Caco-2 (cell line): Measurements from ENCODE around the gene RFNG. TPM values are rescaled to one million over a fixed set of nuclear protein-coding genes. Genes with fewer than 3 reads are reported as not detected.

ENCODE experiments used
- BruUV-seq: library from RNA; stranded (reverse); fragments of 400-500 nt; replicated peaks from 2 replicates; lab custom pipeline; 2021; lab: Mats Ljungman, UMichigan
- CTCF ChIA-PET: fragments of 300-600 bp; sonication (Branson Sonifier 250); formaldehyde crosslinking; loops from one replicate; lab custom pipeline; 2022; ENCODE audit warnings: antibody characterized with exemption; lab: Charles Lee
- POLR2A ChIA-PET: fragments of 300-600 bp; sonication (Branson Sonifier 250); formaldehyde crosslinking; loops from one replicate; lab custom pipeline; 2022; ENCODE audit warnings: antibody characterized with exemption; lab: Charles Lee
- DNase-seq, 2 experiments: peaks; one replicate each; pipeline versions ENCODE4 v3.0.0 to v3.0.0-alpha.2; 2020 to 2022
- H3K27me3 ChIP-seq: replicated peaks from 2 replicates; pipeline ENCODE4 v1.6.0; 2011; ENCODE audit warnings: low read length; ENCODE audit not compliant: control insufficient read depth, insufficient read depth
- H3K36me3 ChIP-seq: 2 replicates; pipeline ENCODE4 v1.5.1; 2011; ENCODE audit warnings: low read length; ENCODE audit not compliant: control insufficient read depth, insufficient read depth
- H3K4me1 ChIP-seq: fragments of 250-450 bp; sonication (Bioruptor Pico); 2 replicates; pipeline ENCODE4 v1.5.1; 2020; ENCODE audit warnings: mild to moderate bottlenecking
- H3K4me3 ChIP-seq: 2 replicates; pipeline ENCODE4 v1.5.1; 2011; ENCODE audit warnings: low read depth, mild to moderate bottlenecking, control low read depth, low read length
- H3K9me3 ChIP-seq: fragments of 250-450 bp; sonication (Bioruptor Pico); 2 replicates; pipeline ENCODE4 v1.5.1; 2020; ENCODE audit warnings: mild to moderate bottlenecking, moderate library complexity
- H3K27ac Mint-ChIP-seq: one replicate; pipeline ENCODE4 v1.8.0; 2022; ENCODE audit warnings: mixed read lengths; ENCODE audit not compliant: unreplicated experiment
- H3K27me3 Mint-ChIP-seq: one replicate; pipeline ENCODE4 v1.8.0; 2022; ENCODE audit warnings: mixed read lengths; ENCODE audit not compliant: insufficient read depth, unreplicated experiment
- H3K36me3 Mint-ChIP-seq: one replicate; pipeline ENCODE4 v1.8.0; 2022; ENCODE audit warnings: mild to moderate bottlenecking, mixed read lengths; ENCODE audit not compliant: insufficient read depth, unreplicated experiment
- H3K4me1 Mint-ChIP-seq: one replicate; pipeline ENCODE4 v1.8.0; 2022; ENCODE audit warnings: low read depth, mixed read lengths; ENCODE audit not compliant: unreplicated experiment
- H3K4me3 Mint-ChIP-seq: one replicate; pipeline ENCODE4 v1.8.0; 2022; ENCODE audit warnings: mild to moderate bottlenecking, moderate library complexity, mixed read lengths; ENCODE audit not compliant: unreplicated experiment
- H3K9me3 Mint-ChIP-seq: one replicate; pipeline ENCODE4 v1.8.0; 2022; ENCODE audit warnings: mixed read lengths; ENCODE audit not compliant: unreplicated experiment
- intact Hi-C: fragments of 100-400 bp; cut with micrococcal nuclease; formaldehyde crosslinking; loops from one replicate; pipeline ENCODE4 v1.10.0; 2022; ENCODE audit not compliant: unreplicated experiment
- total RNA-seq: library from RNA; stranded (reverse); gene quantifications from 2 replicates; pipeline ENCODE4 v1.2.3, GENCODE V29; 2022
- TF ChIP-seq, protein P1 (sequence below), 2 experiments: fragments of 200-600 bp in 1 of 2; IDR thresholded peaks; 1 replicate in 1 of 2; 2 replicates in 1 of 2; pipeline versions ENCODE4 v1.5.1 to v1.8.0; 2011 to 2022; ENCODE audit warnings: antibody characterized with exemption in 1 of 2, control low read depth in 1 of 2, inconsistent platforms in 1 of 2, low read depth in 1 of 2, low read length in 1 of 2, mild to moderate bottlenecking in 1 of 2, moderate library complexity in 1 of 2; ENCODE audit not compliant: insufficient read depth in 1 of 2, severe bottlenecking in 1 of 2, unreplicated experiment in 1 of 2

Gene RFNG
- total RNA-seq, 1 experiment from 2014 or later = 35.5 TPM

DNA sequence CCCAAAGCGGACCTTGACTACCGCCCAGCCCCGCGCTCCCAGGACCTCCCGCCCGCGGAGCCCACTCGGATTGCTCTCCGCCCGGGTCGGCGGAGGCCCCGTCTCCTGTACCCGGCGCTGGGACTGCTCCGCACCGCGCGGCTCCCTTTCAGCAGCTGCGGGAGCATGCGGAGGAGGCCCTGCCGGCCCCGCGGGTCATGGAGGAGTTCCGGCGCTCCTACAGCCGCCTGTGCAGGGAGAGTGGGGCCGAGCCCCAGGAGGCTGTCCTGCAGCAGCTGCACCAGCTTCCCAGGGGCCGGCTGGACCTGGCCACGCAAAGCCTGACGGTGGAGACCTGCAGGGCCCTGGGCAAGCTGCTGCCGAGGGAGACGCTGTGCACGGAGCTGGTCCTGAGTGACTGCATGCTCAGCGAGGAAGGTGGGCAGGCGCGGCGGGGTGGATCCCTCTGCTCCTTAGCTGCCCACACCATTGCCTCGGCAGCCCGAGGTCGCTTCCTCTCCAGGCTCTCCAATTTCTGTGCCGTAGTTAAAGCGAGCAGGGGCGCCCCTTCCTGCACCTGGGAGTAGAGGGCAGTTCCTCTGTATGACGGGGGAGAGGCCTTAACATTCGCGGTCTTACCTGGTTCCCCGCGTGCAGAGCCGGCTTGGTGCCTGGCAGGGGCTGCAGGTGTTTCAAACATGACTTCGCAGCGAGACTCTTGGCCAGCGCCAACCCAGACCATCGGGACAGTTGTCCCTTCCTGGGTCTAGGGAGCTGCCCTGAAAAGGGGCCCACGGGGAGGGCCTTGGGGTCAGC is 28.0 kb downstream of the RFNG start:
- Mint-ChIP-seq H3K27me3 (no peaks in the 10 kb centered on the region), H3K27ac (peak overlapping the region; percentile 59), H3K4me1 (peaks cover 6% of the 10 kb centered on the region), H3K36me3 (peaks cover 54% of the 10 kb centered on the region), H3K4me3 (peak overlapping the region; percentile 83), H3K9me3 (no peaks in the 10 kb centered on the region)
- POLR2A ChIA-PET = interaction anchor here (0.6 to 2.9 kb wide), 9 partner anchors 8 to 1877 kb away, joined by 3 to 51 read pairs (median 8); partner anchors contain the start of genes DCXR, FASN, MAFG and RAC3
- Histone ChIP-seq H3K4me3 (peak overlapping the region; percentile 80), H3K9me3 (no peaks in the 10 kb centered on the region), H3K36me3 (peaks cover 2% of the 10 kb centered on the region), H3K4me1 (peaks cover 15% of the 10 kb centered on the region), H3K27me3 (no peaks in the 10 kb centered on the region)
- CTCF ChIA-PET = interaction anchor here (0.6 to 5.0 kb wide), 12 partner anchors 7 to 186 kb away, joined by 3 to 92 read pairs (median 7); partner anchors contain the start of genes DCXR, NOTUM and RAC3
- no TSS peak for BruUV-seq
- intact Hi-C loops = loop anchor here (1.0 to 5.0 kb wide), 3 partner anchors 46 to 151 kb away; partner anchors contain the start of genes ARHGDIA, ASPSCR1 and MAFG
- DNase-seq = peak in 1 of 2 experiments; percentile 52
- TF ChIP-seq, protein P1, sequence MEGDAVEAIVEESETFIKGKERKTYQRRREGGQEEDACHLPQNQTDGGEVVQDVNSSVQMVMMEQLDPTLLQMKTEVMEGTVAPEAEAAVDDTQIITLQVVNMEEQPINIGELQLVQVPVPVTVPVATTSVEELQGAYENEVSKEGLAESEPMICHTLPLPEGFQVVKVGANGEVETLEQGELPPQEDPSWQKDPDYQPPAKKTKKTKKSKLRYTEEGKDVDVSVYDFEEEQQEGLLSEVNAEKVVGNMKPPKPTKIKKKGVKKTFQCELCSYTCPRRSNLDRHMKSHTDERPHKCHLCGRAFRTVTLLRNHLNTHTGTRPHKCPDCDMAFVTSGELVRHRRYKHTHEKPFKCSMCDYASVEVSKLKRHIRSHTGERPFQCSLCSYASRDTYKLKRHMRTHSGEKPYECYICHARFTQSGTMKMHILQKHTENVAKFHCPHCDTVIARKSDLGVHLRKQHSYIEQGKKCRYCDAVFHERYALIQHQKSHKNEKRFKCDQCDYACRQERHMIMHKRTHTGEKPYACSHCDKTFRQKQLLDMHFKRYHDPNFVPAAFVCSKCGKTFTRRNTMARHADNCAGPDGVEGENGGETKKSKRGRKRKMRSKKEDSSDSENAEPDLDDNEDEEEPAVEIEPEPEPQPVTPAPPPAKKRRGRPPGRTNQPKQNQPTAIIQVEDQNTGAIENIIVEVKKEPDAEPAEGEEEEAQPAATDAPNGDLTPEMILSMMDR (IDR thresholded peaks at IDR 0.05; ENCODE audit: insufficient read depth in 1 of 2, low read depth in 1 of 2, low read length in 1 of 2, severe bottlenecking in 1 of 2, unreplicated experiment in 1 of 2) = no peak

DNA sequence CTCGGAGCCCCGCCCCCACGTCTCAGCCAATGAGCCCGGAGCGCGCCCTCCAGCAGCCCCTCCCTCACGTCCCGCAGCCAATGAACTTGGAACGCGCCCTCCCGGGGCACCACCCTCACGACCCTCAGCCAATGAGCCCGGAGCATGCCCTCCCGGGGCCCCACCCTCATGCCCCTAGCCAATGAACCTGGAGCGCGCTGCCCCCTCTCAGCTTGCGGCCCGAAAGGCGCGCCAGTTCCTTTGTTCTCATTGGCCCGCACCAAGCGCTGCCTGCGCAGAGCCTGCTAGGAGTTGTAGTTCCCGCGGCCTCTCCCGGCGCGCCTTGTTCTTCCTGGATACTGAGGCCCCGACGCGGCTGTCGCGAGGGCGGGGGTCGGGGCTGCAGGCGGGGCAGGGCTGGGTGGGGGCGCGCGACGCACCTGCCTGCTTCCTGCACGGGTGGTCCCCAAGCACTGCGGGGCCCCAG is 28.6 kb downstream of the RFNG start, which contains the start of gene LRRC45:
TSS of gene LRRC45 (plus strand) at position 325 of the 466 bp plus-strand sequence. CDS start 339 bp downstream, outside the sequence.
- Histone ChIP-seq H3K9me3 (no peaks in the 10 kb centered on the region), H3K4me3 (peak within 1 kb of the TSS; percentile 85), H3K4me1 (peaks cover 15% of the 10 kb centered on the region), H3K36me3 (peaks cover 2% of the 10 kb centered on the region), H3K27me3 (no peaks in the 10 kb centered on the region)
- BruUV-seq = no TSS peak
- ChIA-PET POLR2A (interaction anchor here (0.6 to 2.9 kb wide), 13 partner anchors 9 to 1877 kb away, joined by 3 to 51 read pairs (median 8); partner anchors contain the start of genes DCXR, FASN, GPS1 and MAFG), CTCF (interaction anchor here (0.6 to 5.0 kb wide), 14 partner anchors 8 to 186 kb away, joined by 3 to 92 read pairs (median 6); partner anchors contain the start of genes DCXR, NOTUM and RAC3)
- Mint-ChIP-seq H3K27ac (peak within 1 kb of the TSS; percentile 59), H3K4me3 (peak within 1 kb of the TSS; percentile 83), H3K27me3 (no peaks in the 10 kb centered on the region), H3K4me1 (peaks cover 6% of the 10 kb centered on the region), H3K36me3 (peaks cover 58% of the 10 kb centered on the region), H3K9me3 (no peaks in the 10 kb centered on the region)
- TF ChIP-seq, protein P1 (IDR thresholded peaks at IDR 0.05; ENCODE audit: insufficient read depth in 1 of 2, low read depth in 1 of 2, low read length in 1 of 2, severe bottlenecking in 1 of 2, unreplicated experiment in 1 of 2) = no peak
- peak; percentile 100 for DNase-seq
- intact Hi-C loops = loop anchor here (1.0 to 5.0 kb wide), 3 partner anchors 46 to 151 kb away; partner anchors contain the start of genes ARHGDIA, ASPSCR1 and MAFG
